ENCODE measurements around the gene SKI.

SKI gene

DNA sequence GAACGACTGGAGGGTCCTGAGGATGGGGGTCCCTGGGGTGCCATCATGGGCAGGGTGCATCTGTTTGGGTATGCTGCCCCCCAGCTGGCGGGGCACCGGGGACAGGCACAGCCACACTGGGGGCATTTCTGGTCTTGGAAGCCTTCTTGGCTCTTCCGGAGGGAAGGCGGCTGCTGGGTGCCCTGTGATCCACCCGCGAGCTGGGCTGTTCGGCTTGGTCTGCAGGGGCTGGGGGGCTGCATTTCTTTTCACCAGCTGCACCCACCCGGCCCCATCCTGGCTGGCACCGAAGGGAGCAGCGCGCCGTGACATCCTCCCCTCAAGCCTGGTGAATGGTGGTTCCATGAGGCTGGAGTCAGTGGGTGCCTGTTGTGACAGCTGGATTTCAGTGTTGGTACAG is 45.7 kb upstream of the SKI start:
- H3K4me3 ChIP-seq (ENCODE audit: low read length), result no peak overlapping the region
- TF ChIP-seq, protein P1, sequence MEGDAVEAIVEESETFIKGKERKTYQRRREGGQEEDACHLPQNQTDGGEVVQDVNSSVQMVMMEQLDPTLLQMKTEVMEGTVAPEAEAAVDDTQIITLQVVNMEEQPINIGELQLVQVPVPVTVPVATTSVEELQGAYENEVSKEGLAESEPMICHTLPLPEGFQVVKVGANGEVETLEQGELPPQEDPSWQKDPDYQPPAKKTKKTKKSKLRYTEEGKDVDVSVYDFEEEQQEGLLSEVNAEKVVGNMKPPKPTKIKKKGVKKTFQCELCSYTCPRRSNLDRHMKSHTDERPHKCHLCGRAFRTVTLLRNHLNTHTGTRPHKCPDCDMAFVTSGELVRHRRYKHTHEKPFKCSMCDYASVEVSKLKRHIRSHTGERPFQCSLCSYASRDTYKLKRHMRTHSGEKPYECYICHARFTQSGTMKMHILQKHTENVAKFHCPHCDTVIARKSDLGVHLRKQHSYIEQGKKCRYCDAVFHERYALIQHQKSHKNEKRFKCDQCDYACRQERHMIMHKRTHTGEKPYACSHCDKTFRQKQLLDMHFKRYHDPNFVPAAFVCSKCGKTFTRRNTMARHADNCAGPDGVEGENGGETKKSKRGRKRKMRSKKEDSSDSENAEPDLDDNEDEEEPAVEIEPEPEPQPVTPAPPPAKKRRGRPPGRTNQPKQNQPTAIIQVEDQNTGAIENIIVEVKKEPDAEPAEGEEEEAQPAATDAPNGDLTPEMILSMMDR (conservative IDR thresholded peaks at IDR 0.05; ENCODE audit: low read length), result no peak
- DNase-seq (ENCODE audit: low read depth), result no peak

DNA sequence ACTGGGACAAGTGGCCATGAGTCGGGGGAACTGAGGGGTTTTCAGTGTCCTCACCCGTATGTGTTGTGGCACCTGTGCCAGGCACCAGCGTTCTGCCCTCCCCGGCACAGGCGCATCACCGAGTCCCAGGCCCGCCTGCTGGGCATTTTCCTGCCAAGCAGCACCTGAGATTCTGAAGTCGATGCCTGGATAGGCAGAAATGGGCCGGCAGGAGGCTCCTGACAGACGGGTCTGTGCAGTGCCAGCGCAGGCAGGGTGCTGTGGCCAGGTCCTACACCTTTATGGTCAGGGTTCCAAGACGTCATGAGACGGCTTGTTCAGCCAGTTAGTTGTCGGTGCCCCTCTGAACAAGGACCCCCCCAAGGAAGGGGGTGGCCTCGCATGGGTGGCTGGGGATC is 44.2 kb upstream of the SKI start:
- TF ChIP-seq, protein P1 (conservative IDR thresholded peaks at IDR 0.05; ENCODE audit: low read length), result no peak
- H3K4me3 ChIP-seq (ENCODE audit: low read length), result no peak overlapping the region
- DNase-seq (ENCODE audit: low read depth), result no peak

DNA sequence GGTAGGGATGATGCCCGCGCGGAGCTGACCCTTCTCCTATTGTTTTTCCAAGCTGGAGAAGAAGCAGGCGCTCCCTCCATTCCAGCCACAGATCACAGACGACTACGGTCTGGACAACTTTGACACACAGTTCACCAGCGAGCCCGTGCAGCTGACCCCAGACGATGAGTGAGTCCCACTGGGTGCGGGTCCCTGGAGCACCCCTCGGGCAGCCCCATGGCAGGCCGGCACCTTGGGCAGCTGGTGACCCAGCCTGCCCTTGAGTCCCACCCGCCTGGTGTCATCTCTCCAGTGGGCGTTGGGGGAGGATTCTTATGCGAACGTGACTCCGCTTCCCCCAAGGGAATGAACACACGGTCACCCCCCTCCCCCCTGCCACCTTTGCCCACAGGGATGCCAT is 43.6 kb upstream of the SKI start:
- no peak for DNase-seq (ENCODE audit: low read depth)
- no peak overlapping the region for H3K4me3 ChIP-seq (ENCODE audit: low read length)
- TF ChIP-seq, protein P1 (conservative IDR thresholded peaks at IDR 0.05; ENCODE audit: low read length), result no peak

DNA sequence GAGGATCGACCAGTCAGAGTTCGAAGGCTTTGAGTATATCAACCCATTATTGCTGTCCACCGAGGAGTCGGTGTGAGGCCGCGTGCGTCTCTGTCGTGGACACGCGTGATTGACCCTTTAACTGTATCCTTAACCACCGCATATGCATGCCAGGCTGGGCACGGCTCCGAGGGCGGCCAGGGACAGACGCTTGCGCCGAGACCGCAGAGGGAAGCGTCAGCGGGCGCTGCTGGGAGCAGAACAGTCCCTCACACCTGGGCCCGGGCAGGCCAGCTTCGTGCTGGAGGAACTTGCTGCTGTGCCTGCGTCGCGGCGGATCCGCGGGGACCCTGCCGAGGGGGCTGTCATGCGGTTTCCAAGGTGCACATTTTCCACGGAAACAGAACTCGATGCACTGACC is 43.2 kb upstream of the SKI start:
- TF ChIP-seq, protein P1 (conservative IDR thresholded peaks at IDR 0.05; ENCODE audit: low read length), result no peak
- no peak overlapping the region for H3K4me3 ChIP-seq (ENCODE audit: low read length)
- no peak for DNase-seq (ENCODE audit: low read depth)

DNA sequence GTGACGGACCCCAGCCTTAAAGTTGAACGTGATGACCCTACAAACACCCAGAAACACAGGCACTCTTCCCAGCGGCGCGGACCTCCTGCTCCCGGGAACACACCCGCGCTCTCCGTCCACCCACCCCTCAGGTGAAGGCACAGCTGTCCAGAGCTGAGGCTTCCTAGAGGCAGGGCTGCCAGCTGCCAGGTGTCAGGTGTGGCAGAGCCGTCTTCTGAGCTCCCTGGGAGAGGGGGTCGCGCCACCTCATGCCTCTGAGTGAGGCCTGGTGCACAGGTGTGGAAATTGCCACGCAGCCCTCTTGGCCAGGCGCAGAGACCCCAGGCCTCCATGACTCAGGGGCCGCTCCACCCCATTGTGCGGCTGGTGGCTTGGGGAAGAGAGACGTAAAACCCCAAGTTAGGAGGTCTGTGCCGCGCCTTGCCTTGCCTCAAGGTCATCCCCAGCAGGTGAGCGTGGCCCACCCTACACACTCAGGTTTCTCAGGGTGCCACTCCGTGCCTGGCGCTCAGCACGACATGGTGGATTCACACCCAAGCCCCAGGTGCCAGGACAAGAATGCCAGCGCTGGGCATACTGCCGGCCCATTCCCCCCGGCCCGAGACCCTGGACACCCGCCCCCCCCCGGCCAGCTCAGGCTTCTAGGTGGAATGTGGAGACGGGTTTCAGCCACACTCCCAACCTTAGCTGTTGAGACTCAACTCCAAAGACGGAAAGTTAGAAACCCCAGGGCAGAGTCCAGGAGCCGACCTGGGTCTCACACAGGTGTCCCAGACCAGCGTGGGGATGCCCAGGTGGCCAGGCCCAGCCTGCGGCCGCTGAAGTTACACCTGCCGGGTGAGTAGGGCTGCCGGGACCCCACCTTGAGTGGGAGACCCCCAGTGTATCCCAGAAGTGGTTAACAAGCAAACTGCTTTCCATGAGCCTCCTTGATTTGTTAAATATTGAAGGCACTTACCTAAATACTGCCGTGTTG is 42.0 kb upstream of the SKI start:
- TF ChIP-seq, protein P1 (conservative IDR thresholded peaks at IDR 0.05; ENCODE audit: low read length), result no peak
- H3K4me3 ChIP-seq (ENCODE audit: low read length), result no peak overlapping the region
- no peak for DNase-seq (ENCODE audit: low read depth)

DNA sequence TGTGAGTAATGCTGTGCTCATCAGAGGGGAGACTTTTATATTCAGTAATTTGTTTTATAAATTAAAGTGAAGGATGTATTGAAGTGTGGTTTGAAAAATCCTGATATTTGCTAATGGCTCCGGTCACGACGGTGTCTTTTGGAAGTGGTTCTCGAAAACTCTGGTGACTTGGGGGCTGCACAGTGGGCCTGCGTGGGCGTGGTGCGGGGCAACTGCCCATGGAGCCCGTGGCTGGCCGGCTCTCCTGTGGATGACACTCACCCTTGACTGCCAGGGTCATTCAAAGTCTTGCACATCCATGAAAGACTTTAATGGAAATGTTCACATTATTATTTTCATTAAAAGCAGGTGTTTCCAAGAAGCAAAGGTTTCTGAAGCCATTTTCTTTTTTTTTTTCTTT is 41.2 kb upstream of the SKI start:
- TF ChIP-seq, protein P1 (conservative IDR thresholded peaks at IDR 0.05; ENCODE audit: low read length), result no peak
- no peak overlapping the region for H3K4me3 ChIP-seq (ENCODE audit: low read length)
- DNase-seq (ENCODE audit: low read depth), result no peak

DNA sequence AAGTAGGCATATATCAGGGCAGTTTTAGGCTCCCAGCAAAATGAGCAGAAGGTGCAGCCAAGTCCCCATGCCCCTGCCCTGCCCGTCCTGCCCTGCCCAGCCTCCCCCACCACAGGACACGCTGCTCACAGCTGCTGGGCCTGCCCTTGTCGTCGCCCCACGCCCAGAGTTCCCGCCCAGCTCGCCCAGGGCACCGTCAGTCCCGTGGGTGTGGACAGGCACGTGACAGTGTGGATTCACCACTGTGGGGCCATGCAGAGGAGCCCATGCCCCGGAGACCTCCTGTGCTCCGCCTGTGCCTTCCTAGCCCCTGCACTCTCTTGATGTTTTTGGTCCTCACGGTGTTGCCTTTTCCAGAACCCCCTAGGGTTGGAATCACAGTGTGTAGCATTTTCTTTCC is 40.5 kb upstream of the SKI start:
- H3K4me3 ChIP-seq (ENCODE audit: low read length), result no peak overlapping the region
- DNase-seq (ENCODE audit: low read depth), result no peak
- TF ChIP-seq, protein P1 (conservative IDR thresholded peaks at IDR 0.05; ENCODE audit: low read length), result no peak

All from AG10803 (cell line).